H1 (cell line): ENCODE measurements around the gene NMT2. TPM values are rescaled to one million over a fixed set of nuclear protein-coding genes. Genes with fewer than 3 reads are reported as not detected.

Experiments used
- CTCF ChIA-PET: fragments of 300-600 bp; sonication (Branson Sonifier 250); formaldehyde crosslinking; loops from one replicate; lab custom pipeline; 2021; ENCODE audit not compliant: partially characterized antibody; lab: Charles Lee
- POLR2A ChIA-PET: fragments of 300-600 bp; sonication (Branson Sonifier 250); formaldehyde crosslinking; loops from one replicate; lab custom pipeline; 2021; ENCODE audit warnings: inconsistent platforms; ENCODE audit not compliant: partially characterized antibody; lab: Charles Lee
- DNase-seq, 2 experiments: peaks; one replicate each; pipeline versions ENCODE4 v3.0.0 to v3.0.0-alpha.2; 2010 to 2022; ENCODE audit warnings: low spot score in 2 of 2, low read depth in 1 of 2, mixed read lengths in 1 of 2
- FAIRE-seq: peaks from 2 replicates; lab custom pipeline; 2011; peaks lifted over from hg19 to GRCh38; lab: Jason Lieb, UNC
- H2AFZ ChIP-seq: 2 replicates; pipeline ENCODE4 v1.8.1; 2012; ENCODE audit warnings: low read length, inconsistent platforms
- H2AK5ac ChIP-seq: 2 replicates; pipeline ENCODE4 v1.6.1; 2013; ENCODE audit warnings: low read depth, low read length
- H2BK120ac ChIP-seq: replicated peaks from 2 replicates; pipeline ENCODE3; 2013; ENCODE audit warnings: low read depth, low read length, inconsistent platforms
- H2BK12ac ChIP-seq: 2 replicates; pipeline ENCODE4 v1.6.1; 2013; ENCODE audit warnings: low read depth, low read length
- H2BK15ac ChIP-seq: 2 replicates; pipeline ENCODE4 v1.6.1; 2013; ENCODE audit warnings: low read length
- H2BK20ac ChIP-seq: 2 replicates; pipeline ENCODE4 v1.6.1; 2013; ENCODE audit warnings: low read length
- H2BK5ac ChIP-seq: 2 replicates; pipeline ENCODE4 v1.6.1; 2013; ENCODE audit warnings: low read depth, low read length
- H3K14ac ChIP-seq: 2 replicates; pipeline ENCODE4 v1.6.1; 2013; ENCODE audit warnings: inconsistent platforms; ENCODE audit not compliant: insufficient read length
- H3K18ac ChIP-seq: 2 replicates; pipeline ENCODE4 v1.6.1; 2013; ENCODE audit warnings: low read length; ENCODE audit errors: extremely low read depth
- H3K23ac ChIP-seq: 2 replicates; pipeline ENCODE4 v1.6.1; 2013; ENCODE audit warnings: inconsistent platforms; ENCODE audit not compliant: insufficient read length
- H3K23me2 ChIP-seq: 2 replicates; pipeline ENCODE4 v1.6.1; 2013; ENCODE audit warnings: low read depth, low read length
- H3K27ac ChIP-seq: 2 replicates; pipeline ENCODE4 v1.6.1; 2011; ENCODE audit warnings: low read depth, low read length, inconsistent platforms
- H3K27me3 ChIP-seq, 4 experiments: replicated peaks in 1 of 4; 1 replicate in 1 of 4; 2 replicates in 3 of 4; pipeline versions ENCODE4 v1.6.1 to v1.8.1; 2011 to 2013; ENCODE audit warnings: low read length in 3 of 4, mild to moderate bottlenecking in 3 of 4, inconsistent platforms in 2 of 4, mixed read lengths in 2 of 4, moderate library complexity in 1 of 4; ENCODE audit not compliant: control insufficient read depth in 3 of 4, insufficient read depth in 3 of 4; ENCODE audit errors: extremely low read depth in 1 of 4
- H3K36me3 ChIP-seq, 4 experiments: 2 replicates each; pipeline versions ENCODE4 v1.6.1 to v1.8.1; 2011 to 2013; ENCODE audit warnings: mild to moderate bottlenecking in 4 of 4, low read length in 3 of 4, moderate library complexity in 2 of 4, control low read depth in 1 of 4, inconsistent platforms in 1 of 4; ENCODE audit not compliant: insufficient read depth in 4 of 4, control insufficient read depth in 2 of 4
- H3K4ac ChIP-seq: replicated peaks from 2 replicates; pipeline ENCODE3; 2013; ENCODE audit warnings: low read length, low read depth, mixed read lengths, inconsistent platforms; ENCODE audit not compliant: insufficient read length
- H3K4me1 ChIP-seq, 4 experiments: replicated peaks in 1 of 4; 1 replicate in 1 of 4; 2 replicates in 3 of 4; pipeline versions ENCODE4 v1.6.1 to v1.8.1; 2011 to 2013; ENCODE audit warnings: low read length in 3 of 4, inconsistent platforms in 2 of 4, mixed read lengths in 1 of 4; ENCODE audit not compliant: insufficient read depth in 4 of 4, control insufficient read depth in 3 of 4
- H3K4me2 ChIP-seq, 2 experiments: 2 replicates each; pipeline versions ENCODE4 v1.6.1 to v1.8.1; 2011 to 2013; ENCODE audit warnings: low read depth in 2 of 2, low read length in 2 of 2, control low read depth in 1 of 2, inconsistent platforms in 1 of 2, mild to moderate bottlenecking in 1 of 2; ENCODE audit not compliant: insufficient read depth in 1 of 2
- H3K4me3 ChIP-seq, 4 experiments: fragments of 200-600, 300-600 bp in 1 of 4; sonication (generic), shearing (Covaris generic), sonication (Bioruptor Twin) in 1 of 4; 2 replicates each; pipeline versions ENCODE4 v1.5.1 to v1.8.1; 2011 to 2016; ENCODE audit warnings: low read length in 4 of 4, low read depth in 3 of 4, control low read depth in 2 of 4, inconsistent platforms in 2 of 4, mild to moderate bottlenecking in 2 of 4, mixed read lengths in 1 of 4, moderate library complexity in 1 of 4; ENCODE audit not compliant: insufficient read depth in 2 of 4; ENCODE audit errors: extremely low read depth in 1 of 4
- H3K56ac ChIP-seq: replicated peaks from 2 replicates; pipeline ENCODE3; 2013; ENCODE audit warnings: low read depth, mild to moderate bottlenecking, mixed read lengths, low read length, inconsistent platforms; ENCODE audit not compliant: insufficient read length
- H3K79me1 ChIP-seq: 2 replicates; pipeline ENCODE4 v1.6.1; 2013; ENCODE audit warnings: low read depth, low read length, control low read depth
- H3K79me2 ChIP-seq, 2 experiments: 2 replicates each; pipeline versions ENCODE4 v1.6.1 to v1.8.1; 2012 to 2013; ENCODE audit warnings: low read length in 2 of 2, mild to moderate bottlenecking in 2 of 2, inconsistent platforms in 1 of 2; ENCODE audit not compliant: insufficient read depth in 2 of 2, control insufficient read depth in 1 of 2
- H3K9ac ChIP-seq, 4 experiments: replicated peaks in 1 of 4; 1 replicate in 1 of 4; 2 replicates in 3 of 4; pipeline versions ENCODE4 v1.6.1 to v1.8.1; 2011 to 2013; ENCODE audit warnings: low read depth in 3 of 4, low read length in 3 of 4, control low read depth in 2 of 4, mild to moderate bottlenecking in 2 of 4, moderate library complexity in 2 of 4, inconsistent platforms in 1 of 4; ENCODE audit errors: extremely low read depth in 1 of 4
- H3K9me3 ChIP-seq, 2 experiments: 2 replicates each; pipeline versions ENCODE4 v1.6.1 to v1.8.1; 2012 to 2013; ENCODE audit warnings: mild to moderate bottlenecking in 2 of 2, moderate library complexity in 2 of 2, control low read depth in 1 of 2, inconsistent platforms in 1 of 2, low read depth in 1 of 2, low read length in 1 of 2, mixed read lengths in 1 of 2; ENCODE audit not compliant: insufficient read depth in 2 of 2
- H4K20me1 ChIP-seq, 2 experiments: replicated peaks in 1 of 2; 2 replicates each; pipeline versions ENCODE3 to v1.8.1; 2011 to 2013; ENCODE audit warnings: inconsistent platforms in 2 of 2, low read length in 2 of 2, mild to moderate bottlenecking in 1 of 2; ENCODE audit not compliant: insufficient read depth in 2 of 2, control insufficient read depth in 1 of 2
- H4K5ac ChIP-seq: 2 replicates; pipeline ENCODE4 v1.6.1; 2013; ENCODE audit warnings: low read length, low read depth, mixed read lengths, inconsistent platforms; ENCODE audit not compliant: insufficient read length
- H4K8ac ChIP-seq: 2 replicates; pipeline ENCODE4 v1.8.0; 2013; ENCODE audit warnings: mild to moderate bottlenecking, moderate library complexity, low read length, inconsistent platforms; ENCODE audit not compliant: insufficient read depth; ENCODE audit errors: extremely low read depth
- H4K91ac ChIP-seq: replicated peaks from 2 replicates; pipeline ENCODE3; 2013; ENCODE audit warnings: low read length, mixed read lengths, inconsistent platforms; ENCODE audit not compliant: insufficient read length
- BCL11A ChIP-seq, 2 experiments: IDR thresholded peaks; one replicate each; pipeline ENCODE4 v1.6.1; 2011; ENCODE audit warnings: low read depth in 2 of 2, low read length in 2 of 2, mild to moderate bottlenecking in 2 of 2
- CTCF ChIP-seq, 3 experiments: IDR thresholded peaks; 1 replicate in 2 of 3; 2 replicates in 1 of 3; pipeline versions ENCODE4 v1.5.1 to v1.6.1; 2011; ENCODE audit warnings: low read length in 3 of 3, mild to moderate bottlenecking in 3 of 3, inconsistent platforms in 2 of 3, low read depth in 1 of 3, moderate library complexity in 1 of 3; ENCODE audit not compliant: insufficient read depth in 1 of 3; ENCODE audit errors: control extremely low read depth in 1 of 3
- EGR1 ChIP-seq: IDR thresholded peaks from 2 replicates; pipeline ENCODE4 v1.6.1; 2011; ENCODE audit warnings: low read depth, low read length, borderline replicate concordance
- HDAC6 ChIP-seq: IDR thresholded peaks from one replicate; pipeline ENCODE4 v1.7.1; 2012; ENCODE audit warnings: low read depth, mild to moderate bottlenecking, inconsistent platforms, low read length, moderate library complexity
- JUN ChIP-seq: IDR thresholded peaks from 2 replicates; pipeline ENCODE4 v1.6.1; 2011; ENCODE audit warnings: low read depth, mild to moderate bottlenecking, improper control_type of control experiment, low read length
- KDM4A ChIP-seq: IDR thresholded peaks from one replicate; pipeline ENCODE4 v1.7.1; 2012; ENCODE audit warnings: low read depth, mild to moderate bottlenecking, moderate library complexity, low read length, inconsistent platforms; ENCODE audit not compliant: severe bottlenecking
- MAFK ChIP-seq: IDR thresholded peaks from 2 replicates; pipeline ENCODE4 v1.6.1; 2012; ENCODE audit warnings: low read depth, mild to moderate bottlenecking, improper control_type of control experiment, low read length
- PHF8 ChIP-seq: fragments of 200-600 bp; sonication (generic); conservative IDR thresholded peaks from 2 replicates; pipeline ENCODE4 v1.7.1; 2012; ENCODE audit warnings: low read depth, mild to moderate bottlenecking, inconsistent platforms, low read length, moderate library complexity
- RAD21 ChIP-seq, 2 experiments: IDR thresholded peaks in 1 of 2; conservative IDR thresholded peaks in 1 of 2; 2 replicates each; pipeline ENCODE4 v1.6.1; 2011; ENCODE audit warnings: low read depth in 2 of 2, low read length in 2 of 2, improper control_type of control experiment in 1 of 2, inconsistent platforms in 1 of 2, mild to moderate bottlenecking in 1 of 2, moderate library complexity in 1 of 2
- SIX5 ChIP-seq: IDR thresholded peaks from 2 replicates; pipeline ENCODE4 v1.6.1; 2011; ENCODE audit warnings: mild to moderate bottlenecking, low read depth, low read length
- YY1 ChIP-seq: IDR thresholded peaks from 2 replicates; pipeline ENCODE4 v1.6.1; 2011; ENCODE audit warnings: low read depth, mild to moderate bottlenecking, low read length
- WGBS, 2 experiments: shearing (Covaris generic) in 1 of 2; methylation state at CpG; one replicate each; pipeline versions ENCODE4 v1.1.6 to v1.1.7; 2013 to 2015; ENCODE audit warnings: low lambda C conversion rate in 2 of 2, mixed read lengths in 2 of 2, inconsistent platforms in 1 of 2, low coverage in 1 of 2, missing lambda C conversion rate in 1 of 2; ENCODE audit not compliant: insufficient replicate concordance in 2 of 2, insufficient coverage in 1 of 2, insufficient read length in 1 of 2; ENCODE audit errors: extremely low coverage in 1 of 2, missing lambda C conversion rate in 1 of 2; 5-methylcytosine and 5-hydroxymethylcytosine counted together
- polyA plus RNA-seq, 7 experiments: library from polyadenylated mRNA; depleted of rRNA in 3 of 7; stranded (reverse) in 5 of 7; unstranded in 2 of 7; fragments of >200 nt in 5 of 7; fragments of 200-250 nt in 2 of 7; gene quantifications; 1 replicate in 5 of 7; 2 replicates in 1 of 7; 4 replicates in 1 of 7; pipeline versions ENCODE4 v1.2.1 to v1.2.3, GENCODE V29; 2011 to 2013; ENCODE audit warnings: missing spikeins in 2 of 7, mixed read lengths in 2 of 7
- total RNA-seq: library from RNA; stranded (reverse); fragmentation: NEBNext Ultra II Directional; extraction: Animal tissue kit (Norgen Biotek cat#: 25700); gene quantifications from 2 replicates; pipeline ENCODE4 v1.2.1, GENCODE V29; 2021

The NMT2 gene
- total and polyA plus RNA-seq, 2 of the 8 experiments (the other 6 are each of a cell fraction or from before 2014, with no cell fraction given), result 4.4 to 15.4 TPM

DNA sequence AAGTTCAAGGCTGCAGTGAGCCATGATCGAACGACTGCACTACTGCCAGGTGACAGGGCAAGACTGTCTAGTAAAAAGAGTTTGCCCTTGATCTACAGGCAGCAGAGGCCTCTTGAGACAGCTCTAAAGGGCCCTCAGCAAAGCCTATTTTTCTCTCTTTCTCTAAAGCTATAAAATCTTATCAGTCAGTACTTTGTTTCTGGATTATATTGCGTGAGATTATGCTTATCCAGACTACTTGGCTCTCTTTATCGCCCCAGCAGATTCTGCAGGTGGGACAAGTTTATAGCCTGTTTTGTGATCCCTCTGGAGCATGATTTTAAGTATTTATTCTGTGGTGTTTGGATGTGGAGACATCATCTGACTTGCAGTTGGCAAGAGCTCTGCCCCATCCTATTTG lies 68.6 kb downstream of the NMT2 start:
- H3K36me3 ChIP-seq, result peaks cover 8 to 33% (median 23%) of the 10 kb centered on the region in 4 experiments; a peak in 7 of 8 replicates
- H3K4me2 ChIP-seq, result peak overlapping the region in 1 of 2 experiments; percentile 80; a peak in 1 of 4 replicates
- no peak overlapping the region for H3K4ac ChIP-seq
- peaks cover 9% of the 10 kb centered on the region for H3K23me2 ChIP-seq
- CTCF ChIA-PET, result interaction anchor here (0.6 to 1.6 kb wide), 8 partner anchors 13 to 221 kb away, joined by 3 to 7 read pairs (median 3); partner anchors contain the start of gene SUV39H2
- H2BK20ac ChIP-seq, result no peak overlapping the region
- H3K27ac ChIP-seq, result no peak overlapping the region
- no peak overlapping the region for H4K91ac ChIP-seq
- H3K79me2 ChIP-seq, result peaks cover 7 to 42% of the 10 kb centered on the region in 2 experiments; a peak in 3 of 4 replicates
- peaks cover 0 to 2% (median 0%) of the 10 kb centered on the region in 4 experiments; a peak in 1 of 7 replicates for H3K27me3 ChIP-seq
- H2BK12ac ChIP-seq, result no peak overlapping the region
- no peak overlapping the region for H2AFZ ChIP-seq
- H3K23ac ChIP-seq, result no peak overlapping the region
- WGBS, 2 experiments, result 85% methylated on average over 4 of the region's 4 CpGs; no CpG with 5 or more reads in 1 of the 2 experiments
- peaks cover 10% of the 10 kb centered on the region for H3K79me1 ChIP-seq
- H3K18ac ChIP-seq, result no peak overlapping the region
- H4K5ac ChIP-seq, result no peak overlapping the region
- DNase-seq (no peak), FAIRE-seq (no peak)
- no peak overlapping the region for H2BK15ac ChIP-seq
- no peak overlapping the region for H3K56ac ChIP-seq
- H4K8ac ChIP-seq, result no peak overlapping the region
- POLR2A ChIA-PET, result interaction anchor here (2.1 to 4.4 kb wide), 2 partner anchors 15 to 67 kb away, joined by 5 to 33 read pairs; no protein-coding TSS in a partner anchor
- no peak overlapping the region for H3K4me3 ChIP-seq
- peaks cover 2 to 3% of the 10 kb centered on the region in 2 experiments for H4K20me1 ChIP-seq
- no peaks in the 10 kb centered on the region for H3K9me3 ChIP-seq
- H3K9ac ChIP-seq, result no peak overlapping the region
- no peak overlapping the region for H3K14ac ChIP-seq
- no peak overlapping the region for H2AK5ac ChIP-seq
- H2BK120ac ChIP-seq, result no peak overlapping the region
- H3K4me1 ChIP-seq, result peaks cover 0 to 5% (median 2%) of the 10 kb centered on the region in 4 experiments; a peak in 2 of 7 replicates
- H2BK5ac ChIP-seq, result no peak overlapping the region; the same call in 1 of the 2 replicates
- no peak for TF ChIP-seq RAD21 (IDR thresholded peaks at IDR 0.05 in 1 of 2, conservative IDR thresholded peaks at IDR 0.05 in 1 of 2; ENCODE audit: low read depth in 2 of 2, low read length in 2 of 2)
- no peak for TF ChIP-seq YY1
- no peak for TF ChIP-seq HDAC6
- no peak for TF ChIP-seq PHF8
- no peak for TF ChIP-seq KDM4A
- no peak for TF ChIP-seq MAFK
- TF ChIP-seq CTCF (IDR thresholded peaks at IDR 0.05; ENCODE audit: control extremely low read depth in 1 of 3, insufficient read depth in 1 of 3, low read depth in 1 of 3, low read length in 3 of 3), result no peak
- TF ChIP-seq SIX5, result no peak
- no peak for TF ChIP-seq BCL11A (IDR thresholded peaks at IDR 0.05; ENCODE audit: low read depth in 2 of 2, low read length in 2 of 2)
- no peak for TF ChIP-seq JUN
- TF ChIP-seq EGR1, result no peak
